ENCODE data around the gene ZRANB3.

DNA sequence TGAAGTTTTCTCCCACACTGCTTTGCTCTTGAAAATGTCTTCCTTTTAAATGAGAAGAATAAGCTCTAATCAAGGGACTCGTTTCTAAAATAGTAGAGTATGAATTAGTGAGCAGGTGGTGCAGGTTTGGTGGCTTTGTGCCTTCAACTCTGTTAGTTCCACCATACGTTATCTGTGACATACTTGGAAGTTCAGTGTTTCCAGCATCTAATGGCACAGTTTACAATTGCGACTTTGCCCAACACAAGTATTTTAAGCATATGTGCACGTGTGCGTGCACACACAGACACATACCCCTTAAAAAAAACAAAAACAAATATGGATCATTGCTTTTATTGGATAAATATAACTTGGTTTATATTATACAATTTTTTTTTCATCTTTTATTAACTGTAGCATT lies 367.1 kb downstream of the ZRANB3 start:
- TF ChIP-seq MYC (IDR thresholded peaks at IDR 0.05; ENCODE audit: low read depth, low read length) (no peak), GATA2 (IDR thresholded peaks at IDR 0.05; ENCODE audit: insufficient read depth, insufficient read length, low read depth, low read length) (no peak), EZH2 (IDR thresholded peaks at IDR 0.05; ENCODE audit: borderline replicate concordance, low read depth, low read length, severe bottlenecking) (no peak), POLR2A (IDR thresholded peaks at IDR 0.05; ENCODE audit: low read depth, low read length) (no peak), POLR2AphosphoS5 (IDR thresholded peaks at IDR 0.05; ENCODE audit: insufficient read depth, low read depth, low read length) (no peak)
- TF ChIP-seq, protein P1, sequence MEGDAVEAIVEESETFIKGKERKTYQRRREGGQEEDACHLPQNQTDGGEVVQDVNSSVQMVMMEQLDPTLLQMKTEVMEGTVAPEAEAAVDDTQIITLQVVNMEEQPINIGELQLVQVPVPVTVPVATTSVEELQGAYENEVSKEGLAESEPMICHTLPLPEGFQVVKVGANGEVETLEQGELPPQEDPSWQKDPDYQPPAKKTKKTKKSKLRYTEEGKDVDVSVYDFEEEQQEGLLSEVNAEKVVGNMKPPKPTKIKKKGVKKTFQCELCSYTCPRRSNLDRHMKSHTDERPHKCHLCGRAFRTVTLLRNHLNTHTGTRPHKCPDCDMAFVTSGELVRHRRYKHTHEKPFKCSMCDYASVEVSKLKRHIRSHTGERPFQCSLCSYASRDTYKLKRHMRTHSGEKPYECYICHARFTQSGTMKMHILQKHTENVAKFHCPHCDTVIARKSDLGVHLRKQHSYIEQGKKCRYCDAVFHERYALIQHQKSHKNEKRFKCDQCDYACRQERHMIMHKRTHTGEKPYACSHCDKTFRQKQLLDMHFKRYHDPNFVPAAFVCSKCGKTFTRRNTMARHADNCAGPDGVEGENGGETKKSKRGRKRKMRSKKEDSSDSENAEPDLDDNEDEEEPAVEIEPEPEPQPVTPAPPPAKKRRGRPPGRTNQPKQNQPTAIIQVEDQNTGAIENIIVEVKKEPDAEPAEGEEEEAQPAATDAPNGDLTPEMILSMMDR (IDR thresholded peaks at IDR 0.05; ENCODE audit: extremely low read depth in 1 of 2, insufficient read depth in 1 of 2, low read depth in 1 of 2, low read length in 2 of 2): no peak
- TF ChIP-seq, protein P2, sequence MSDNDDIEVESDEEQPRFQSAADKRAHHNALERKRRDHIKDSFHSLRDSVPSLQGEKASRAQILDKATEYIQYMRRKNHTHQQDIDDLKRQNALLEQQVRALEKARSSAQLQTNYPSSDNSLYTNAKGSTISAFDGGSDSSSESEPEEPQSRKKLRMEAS (IDR thresholded peaks at IDR 0.05; ENCODE audit: insufficient read depth, insufficient read length): no peak

Data from endothelial cell of umbilical vein (primary cell).